Fibroblast of mammary gland (primary cell): ENCODE measurements around the gene TMPRSS11E.

ENCODE experiments used
- DNase-seq: peaks from one replicate; pipeline ENCODE4 v3.0.0-alpha.2; 2010; ENCODE audit warnings: low read depth
- H3K4me3 ChIP-seq: 2 replicates; pipeline ENCODE4 v1.5.1; 2011; ENCODE audit warnings: low read depth, mild to moderate bottlenecking, low read length, moderate library complexity; ENCODE audit not compliant: control insufficient read depth
- CTCF ChIP-seq: conservative IDR thresholded peaks from 2 replicates; pipeline ENCODE4 v1.5.1; 2011; ENCODE audit warnings: low read depth, low read length, inconsistent platforms; ENCODE audit not compliant: control insufficient read depth, insufficient read depth

Gene TMPRSS11E

GRCh38 chr4:68460085-68460484 lies 12.8 kb downstream of the TMPRSS11E start:
- no peak for DNase-seq
- no peak overlapping the region for H3K4me3 ChIP-seq
- no peak for TF ChIP-seq CTCF

GRCh38 chr4:68461790-68462189 lies 14.5 kb downstream of the TMPRSS11E start:
- TF ChIP-seq CTCF = no peak
- no peak overlapping the region for H3K4me3 ChIP-seq
- DNase-seq = no peak

- DNase-seq = no peak
- no peak for TF ChIP-seq CTCF
- no peak overlapping the region for H3K4me3 ChIP-seq
Measured at GRCh38 chr4:68462691-68463090, 15.4 kb downstream of the TMPRSS11E start.

DNA sequence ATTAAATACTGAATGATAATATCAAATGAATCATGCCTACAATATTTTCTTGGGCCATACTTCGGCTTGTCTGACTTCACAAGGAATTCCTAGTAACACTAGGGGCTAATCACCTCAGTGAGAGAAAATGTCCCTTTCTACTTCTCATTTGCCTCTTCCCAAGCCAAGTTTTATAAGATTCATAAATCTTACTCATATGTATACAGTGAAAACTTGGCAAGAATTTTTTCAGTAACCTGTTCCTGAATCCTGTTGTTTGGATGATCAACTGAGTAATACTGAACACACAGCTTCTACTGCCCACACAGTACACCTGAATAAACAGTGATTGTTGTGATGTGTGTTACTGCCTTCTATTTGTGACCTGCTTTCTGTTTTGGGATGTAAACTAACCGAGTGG lies 16.5 kb downstream of the TMPRSS11E start:
- no peak for TF ChIP-seq CTCF
- no peak overlapping the region for H3K4me3 ChIP-seq
- peak; percentile 58 for DNase-seq

- no peak for TF ChIP-seq CTCF
- DNase-seq = peak; percentile 45
- no peak overlapping the region for H3K4me3 ChIP-seq
Measured at GRCh38 chr4:68465058-68465457, 17.8 kb downstream of the TMPRSS11E start.

- no peak overlapping the region for H3K4me3 ChIP-seq
- no peak for TF ChIP-seq CTCF
- DNase-seq = peak; percentile 95
Measured at GRCh38 chr4:68466185-68466584, 18.9 kb downstream of the TMPRSS11E start.

DNA sequence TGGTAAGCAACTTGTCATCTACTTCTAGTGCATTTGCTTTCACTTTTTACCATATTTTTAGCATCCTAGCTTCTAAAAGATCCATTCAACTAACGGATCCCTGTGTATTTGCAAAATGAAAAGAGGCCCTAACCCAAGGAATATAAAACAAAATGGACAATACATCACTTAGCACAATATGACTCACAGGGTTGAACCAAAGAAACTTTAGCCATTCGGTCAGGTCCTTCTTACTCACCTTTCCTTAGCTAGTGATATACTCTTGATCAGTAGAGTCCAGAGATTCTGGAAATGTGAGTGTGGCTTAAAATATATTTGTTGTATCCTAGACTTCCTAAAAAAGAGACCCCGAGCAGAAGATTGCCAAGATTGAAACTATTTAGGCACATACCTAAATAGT lies 19.5 kb downstream of the TMPRSS11E start:
- DNase-seq = peak; percentile 68
- TF ChIP-seq CTCF = no peak

More for the DNA sequence above, 19.5 kb downstream of the TMPRSS11E start:
- H3K4me3 ChIP-seq = no peak overlapping the region
